Left lung (tissue), 10 donors: ENCODE measurements around the gene SEPTIN14. TPM values are rescaled to one million over a fixed set of nuclear protein-coding genes. Genes with fewer than 3 reads are reported as not detected.
"Not testable (repeated sequence)": the region's sequence is repeated elsewhere in the genome, so short reads cannot be mapped to it uniquely, and the experiment has no call there.

Experiments
- ATAC-seq: fragments of 200-7000 bp; cut with Tn5 transposase; one replicate; pipeline ENCODE4 v1.9.1; 2020; ENCODE audit warnings: moderate library complexity
- DNase-seq, 4 donors: peaks; one replicate each; pipeline ENCODE4 v3.0.0-alpha.2; 2013 to 2020
- H3K27ac ChIP-seq, 2 donors: fragments of 200-600 bp; sonication (generic) in 1 of 2; one replicate each; pipeline versions ENCODE4 v1.5.0 to v1.8.0; 2020 to 2021
- H3K27me3 ChIP-seq, 2 donors: fragments of 200-600 bp; sonication (generic) in 1 of 2; one replicate each; pipeline versions ENCODE4 v1.5.0 to v1.8.0; 2020 to 2021
- H3K36me3 ChIP-seq, 2 donors: fragments of 200-600 bp; sonication (generic) in 1 of 2; one replicate each; pipeline versions ENCODE4 v1.5.0 to v1.8.0; 2020 to 2021
- H3K4me1 ChIP-seq, 2 donors: fragments of 200-600 bp; one replicate each; pipeline ENCODE4 v1.8.0; 2021
- H3K4me3 ChIP-seq, 2 donors: fragments of 200-600 bp; sonication (generic) in 1 of 2; one replicate each; pipeline versions ENCODE4 v1.5.0 to v1.8.0; 2020 to 2021; ENCODE audit warnings: mild to moderate bottlenecking in 1 of 2
- H3K9me3 ChIP-seq, 2 donors: fragments of 200-600 bp; sonication (generic) in 1 of 2; one replicate each; pipeline versions ENCODE4 v1.5.0 to v1.8.0; 2020 to 2021
- intact Hi-C, 2 donors: fragments of 100-400 bp; cut with DNase I; formaldehyde crosslinking; loops; one replicate each; pipeline versions ENCODE4 v1.11.2 to v1.14.2; 2022
- polyA plus RNA-seq, 6 donors: library from polyadenylated mRNA; unstranded; fragments of 120-200 nt; gene quantifications; one replicate each; pipeline ENCODE4 v1.2.1, GENCODE V29; 2013; ENCODE audit not compliant: insufficient read length in 6 of 6
- total RNA-seq, 2 donors: library from RNA; stranded (reverse); fragmentation: NEBNext Ultra II Directional; extraction: Animal tissue kit (Norgen Biotek cat#: 25700); gene quantifications; one replicate each; pipeline ENCODE4 v1.2.1, GENCODE V29; 2021
- TF ChIP-seq, protein P1 (sequence below), 2 donors: fragments of 200-600 bp; sonication (generic) in 1 of 2; IDR thresholded peaks; one replicate each; pipeline versions ENCODE4 v1.5.0 to v1.8.0; 2021; ENCODE audit warnings: antibody characterized with exemption in 2 of 2
- donor health status: DM: no; HTN: yes; CAD: no.
- donor health status: DM: no; HTN: no; CAD: no.

Gene SEPTIN14
- total and polyA plus RNA-seq, 8 donors = 0.43 to 0.73 (median 0.58) TPM; not detected in 2

DNA sequence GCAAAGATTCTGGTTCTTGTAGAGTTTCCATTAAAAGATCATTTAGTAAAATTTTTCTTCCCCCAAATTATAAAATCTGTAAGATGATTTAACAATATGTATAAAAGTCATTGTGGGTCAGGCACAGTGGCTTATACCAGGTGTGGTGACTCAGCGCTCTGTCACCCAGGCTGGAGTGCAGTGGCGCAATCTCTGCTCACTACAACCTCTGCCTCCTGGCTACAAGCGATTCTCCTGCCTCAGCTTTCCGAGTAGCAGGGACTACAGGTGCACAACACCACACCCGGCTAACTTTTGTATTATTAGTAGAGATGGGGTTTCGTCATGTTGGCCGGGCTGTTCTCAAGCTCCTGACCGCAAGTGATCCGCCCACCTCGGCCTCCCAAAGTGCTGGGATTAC is 68.0 kb downstream of the SEPTIN14 start:
- Histone ChIP-seq H3K4me1 (no peaks in the 10 kb centered on the region), H3K4me3 (no peak overlapping the region), H3K27me3 (no peaks in the 10 kb centered on the region), H3K36me3 (no peaks in the 10 kb centered on the region), H3K27ac (no peak overlapping the region), H3K9me3 (peaks cover 0 to 31% of the 10 kb centered on the region in 2 donors)
- TF ChIP-seq, protein P1, sequence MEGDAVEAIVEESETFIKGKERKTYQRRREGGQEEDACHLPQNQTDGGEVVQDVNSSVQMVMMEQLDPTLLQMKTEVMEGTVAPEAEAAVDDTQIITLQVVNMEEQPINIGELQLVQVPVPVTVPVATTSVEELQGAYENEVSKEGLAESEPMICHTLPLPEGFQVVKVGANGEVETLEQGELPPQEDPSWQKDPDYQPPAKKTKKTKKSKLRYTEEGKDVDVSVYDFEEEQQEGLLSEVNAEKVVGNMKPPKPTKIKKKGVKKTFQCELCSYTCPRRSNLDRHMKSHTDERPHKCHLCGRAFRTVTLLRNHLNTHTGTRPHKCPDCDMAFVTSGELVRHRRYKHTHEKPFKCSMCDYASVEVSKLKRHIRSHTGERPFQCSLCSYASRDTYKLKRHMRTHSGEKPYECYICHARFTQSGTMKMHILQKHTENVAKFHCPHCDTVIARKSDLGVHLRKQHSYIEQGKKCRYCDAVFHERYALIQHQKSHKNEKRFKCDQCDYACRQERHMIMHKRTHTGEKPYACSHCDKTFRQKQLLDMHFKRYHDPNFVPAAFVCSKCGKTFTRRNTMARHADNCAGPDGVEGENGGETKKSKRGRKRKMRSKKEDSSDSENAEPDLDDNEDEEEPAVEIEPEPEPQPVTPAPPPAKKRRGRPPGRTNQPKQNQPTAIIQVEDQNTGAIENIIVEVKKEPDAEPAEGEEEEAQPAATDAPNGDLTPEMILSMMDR (IDR thresholded peaks at IDR 0.05) = no peak
- ATAC-seq = no peak
- DNase-seq = no peak
- intact Hi-C loops = no loop called here

GRCh38 chr7:55792048-55792447 is 70.5 kb downstream of the SEPTIN14 start:
- no peak for DNase-seq
- peaks cover 0 to 12% of the 10 kb centered on the region in 2 donors for H3K9me3 ChIP-seq
- no peaks in the 10 kb centered on the region for H3K36me3 ChIP-seq
- H3K4me3 ChIP-seq = no peak overlapping the region
- H3K27ac ChIP-seq = no peak overlapping the region
- TF ChIP-seq, protein P1 (IDR thresholded peaks at IDR 0.05) = no peak
- H3K27me3 ChIP-seq = no peaks in the 10 kb centered on the region
- intact Hi-C loops = no loop called here
- ATAC-seq = no peak
- no peaks in the 10 kb centered on the region for H3K4me1 ChIP-seq

GRCh38 chr7:55787796-55788195 is 74.8 kb downstream of the SEPTIN14 start:
- intact Hi-C loops = no loop called here

GRCh38 chr7:55786901-55787300 is 75.7 kb downstream of the SEPTIN14 start:
- TF ChIP-seq, protein P1 (IDR thresholded peaks at IDR 0.05) = no peak
- H3K27me3 ChIP-seq = no peaks in the 10 kb centered on the region
- H3K4me1 ChIP-seq = no peaks in the 10 kb centered on the region
- intact Hi-C loops = no loop called here
- no peak for DNase-seq
- no peaks in the 10 kb centered on the region for H3K9me3 ChIP-seq
- no peak for ATAC-seq
- no peaks in the 10 kb centered on the region for H3K36me3 ChIP-seq
- H3K27ac ChIP-seq = no peak overlapping the region
- no peak overlapping the region for H3K4me3 ChIP-seq

More at GRCh38 chr7:55787796-55788195, 74.8 kb downstream of the SEPTIN14 start:
- no peaks in the 10 kb centered on the region for H3K36me3 ChIP-seq
- no peaks in the 10 kb centered on the region for H3K9me3 ChIP-seq
- no peak for ATAC-seq
- no peak overlapping the region for H3K27ac ChIP-seq
- H3K4me1 ChIP-seq = no peaks in the 10 kb centered on the region
- DNase-seq = no peak
- no peaks in the 10 kb centered on the region for H3K27me3 ChIP-seq
- TF ChIP-seq, protein P1 (IDR thresholded peaks at IDR 0.05) = no peak
- no peak overlapping the region for H3K4me3 ChIP-seq

DNA sequence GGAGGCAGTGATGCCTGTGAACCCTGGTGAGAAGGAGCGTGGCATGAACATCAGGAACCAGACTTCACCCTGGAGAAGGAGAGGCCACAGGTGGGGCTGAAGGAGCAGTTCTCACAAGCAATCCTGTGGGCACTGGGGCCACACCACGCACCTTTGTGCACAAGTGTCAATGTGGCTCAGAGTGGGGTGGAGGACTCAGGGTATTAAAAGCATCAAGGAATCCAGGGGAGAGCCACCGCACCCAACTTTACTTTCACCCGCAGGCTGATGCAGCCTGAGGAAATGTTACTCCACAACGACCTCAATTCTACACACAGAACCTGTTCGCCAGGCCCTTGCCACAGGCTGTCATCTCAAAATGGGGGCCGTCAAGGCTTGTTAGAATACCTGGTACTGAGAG is 77.1 kb downstream of the SEPTIN14 start:
- intact Hi-C loops, H3K27me3 ChIP-seq, H3K4me1 ChIP-seq, H3K9me3 ChIP-seq, ATAC-seq, H3K4me3 ChIP-seq, DNase-seq, H3K27ac ChIP-seq, H3K36me3 ChIP-seq: not testable (repeated sequence)

DNA sequence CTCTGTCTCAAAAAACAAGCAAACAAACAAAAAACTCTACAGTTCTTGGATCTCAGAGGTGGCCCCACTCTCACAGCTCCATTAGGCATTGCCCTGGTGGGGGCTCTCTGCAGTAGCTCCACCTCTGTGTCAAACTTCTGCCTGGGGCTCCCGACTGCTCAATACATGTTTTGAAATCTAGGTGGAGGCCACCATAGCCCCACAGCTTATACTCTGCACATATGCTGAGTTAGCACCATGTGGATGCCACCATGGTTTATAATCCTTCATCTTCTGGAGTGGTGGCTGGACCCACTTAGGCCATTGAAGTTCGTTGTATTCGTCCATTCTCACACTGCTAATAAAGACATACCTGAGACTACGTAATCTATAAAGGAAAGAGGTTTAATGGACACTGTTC is 78.4 kb downstream of the SEPTIN14 start:
- Histone ChIP-seq H3K9me3 (no peaks in the 10 kb centered on the region), H3K4me3 (no peak overlapping the region), H3K27me3 (no peaks in the 10 kb centered on the region), H3K4me1 (no peaks in the 10 kb centered on the region), H3K27ac (no peak overlapping the region), H3K36me3 (no peaks in the 10 kb centered on the region)
- ATAC-seq = no peak
- intact Hi-C loops = no loop called here
- no peak for DNase-seq
- TF ChIP-seq, protein P1 (IDR thresholded peaks at IDR 0.05) = no peak
